ENCODE measurements around the gene SLC17A8. TPM values are rescaled to one million over a fixed set of nuclear protein-coding genes. Genes with fewer than 3 reads are reported as not detected.

SLC17A8 gene
- polyA plus RNA-seq, 3 donors = not detected

- no peaks in the 10 kb centered on the region for H3K9me3 ChIP-seq (replicated peaks in 1 of 2; ENCODE audit: control insufficient read depth in 1 of 2, insufficient read depth in 1 of 2, low read length in 2 of 2)
- DNase-seq = no peak
- Mint-ChIP-seq H3K36me3 (no peaks in the 10 kb centered on the region), H3K4me1 (peaks cover 8% of the 10 kb centered on the region), H3K27ac (peak overlapping the region in 1 of 7 donors; percentile 5), H3K9me3 (peaks cover 0 to 2% (median 0%) of the 10 kb centered on the region in 7 donors), H3K27me3 (ENCODE audit: low read depth in 3 of 3) (peaks cover 0 to 7% (median 4%) of the 10 kb centered on the region in 3 donors), H3K4me3 (no peak overlapping the region)
- H3K4me3 ChIP-seq (replicated peaks in 1 of 3; ENCODE audit: low read depth in 2 of 3, low read length in 3 of 3) = no peak overlapping the region
- H3K36me3 ChIP-seq (replicated peaks in 1 of 2; ENCODE audit: control insufficient read depth in 1 of 2, insufficient read depth in 2 of 2, low read length in 2 of 2) = no peaks in the 10 kb centered on the region
- 84% methylated on average over 3 of the region's 3 CpGs for WGBS (ENCODE audit: insufficient coverage)
- peaks cover 0 to 5% of the 10 kb centered on the region in 2 donors for H3K4me1 ChIP-seq (ENCODE audit: control insufficient read depth in 1 of 2, insufficient read depth in 2 of 2, low read length in 2 of 2)
- H4K20me1 ChIP-seq (ENCODE audit: insufficient read depth, low read length) = no peaks in the 10 kb centered on the region
- H3K27ac ChIP-seq (ENCODE audit: low read depth in 1 of 2, low read length in 2 of 2) = no peak overlapping the region
- H2AFZ ChIP-seq (ENCODE audit: insufficient read depth, low read depth, low read length, poor library complexity, severe bottlenecking) = no peak overlapping the region
- no peak overlapping the region for H3K9ac ChIP-seq (ENCODE audit: insufficient read depth, low read length, poor library complexity, severe bottlenecking)
- H3K79me2 ChIP-seq (ENCODE audit: insufficient read depth, low read length) = no peaks in the 10 kb centered on the region
- no peaks in the 10 kb centered on the region for H3K27me3 ChIP-seq (ENCODE audit: control insufficient read depth in 2 of 2, insufficient read depth in 2 of 2, low read length in 2 of 2)
- no peak overlapping the region for H3K4me2 ChIP-seq (replicated peaks; ENCODE audit: extremely low read depth, low read length, poor library complexity, severe bottlenecking)
- intact Hi-C loops (cut with micrococcal nuclease) = no loop called here
- no peak for TF ChIP-seq CTCF (IDR thresholded peaks at IDR 0.05)
These were observed 93.9 kb downstream of the SLC17A8 start for GRCh38 chr12:100450735-100451134.

GRCh38 chr12:100453951-100454350, 97.1 kb downstream of the SLC17A8 start:
- H3K4me2 ChIP-seq (replicated peaks; ENCODE audit: extremely low read depth, low read length, poor library complexity, severe bottlenecking) = no peak overlapping the region
- no peaks in the 10 kb centered on the region for H3K36me3 Mint-ChIP-seq
- H3K4me1 ChIP-seq (ENCODE audit: control insufficient read depth in 1 of 2, insufficient read depth in 2 of 2, low read length in 2 of 2) = no peaks in the 10 kb centered on the region
- no peak for TF ChIP-seq CTCF (IDR thresholded peaks at IDR 0.05)
- H3K36me3 ChIP-seq (replicated peaks in 1 of 2; ENCODE audit: control insufficient read depth in 1 of 2, insufficient read depth in 2 of 2, low read length in 2 of 2) = no peaks in the 10 kb centered on the region
- H3K79me2 ChIP-seq (ENCODE audit: insufficient read depth, low read length) = no peaks in the 10 kb centered on the region
- WGBS (ENCODE audit: insufficient coverage) = 88% methylated on average over 1 of the region's 3 CpGs
- no peak overlapping the region for H2AFZ ChIP-seq (ENCODE audit: insufficient read depth, low read depth, low read length, poor library complexity, severe bottlenecking)
- no peaks in the 10 kb centered on the region for H3K27me3 ChIP-seq (ENCODE audit: control insufficient read depth in 2 of 2, insufficient read depth in 2 of 2, low read length in 2 of 2)
- H3K9me3 Mint-ChIP-seq = peaks cover 0 to 2% (median 0%) of the 10 kb centered on the region in 7 donors
- H3K27ac ChIP-seq (ENCODE audit: low read depth in 1 of 2, low read length in 2 of 2) = no peak overlapping the region
- peaks cover 0 to 8% (median 4%) of the 10 kb centered on the region in 3 donors for H3K27me3 Mint-ChIP-seq (ENCODE audit: low read depth in 3 of 3)
- H4K20me1 ChIP-seq (ENCODE audit: insufficient read depth, low read length) = no peaks in the 10 kb centered on the region
- no peak overlapping the region for H3K4me3 Mint-ChIP-seq
- no peak overlapping the region for H3K4me3 ChIP-seq (replicated peaks in 1 of 3; ENCODE audit: low read depth in 2 of 3, low read length in 3 of 3)
- H3K4me1 Mint-ChIP-seq = no peaks in the 10 kb centered on the region
- no peak overlapping the region for H3K9ac ChIP-seq (ENCODE audit: insufficient read depth, low read length, poor library complexity, severe bottlenecking)
- intact Hi-C loops (cut with micrococcal nuclease) = no loop called here
- no peak for DNase-seq
- no peak overlapping the region for H3K27ac Mint-ChIP-seq
- H3K9me3 ChIP-seq (replicated peaks in 1 of 2; ENCODE audit: control insufficient read depth in 1 of 2, insufficient read depth in 1 of 2, low read length in 2 of 2) = no peaks in the 10 kb centered on the region

Data from CD14-positive monocyte (primary cell).